ENCODE measurements around the gene PRTG. TPM values are rescaled to one million over a fixed set of nuclear protein-coding genes. Genes with fewer than 3 reads are reported as not detected.

PRTG gene
- total and polyA plus RNA-seq, 10 of the 15 experiments (the other 5 are each of a cell fraction or from before 2014, with no cell fraction given), result under 0.01 to 0.25 TPM; not detected in 8

DNA sequence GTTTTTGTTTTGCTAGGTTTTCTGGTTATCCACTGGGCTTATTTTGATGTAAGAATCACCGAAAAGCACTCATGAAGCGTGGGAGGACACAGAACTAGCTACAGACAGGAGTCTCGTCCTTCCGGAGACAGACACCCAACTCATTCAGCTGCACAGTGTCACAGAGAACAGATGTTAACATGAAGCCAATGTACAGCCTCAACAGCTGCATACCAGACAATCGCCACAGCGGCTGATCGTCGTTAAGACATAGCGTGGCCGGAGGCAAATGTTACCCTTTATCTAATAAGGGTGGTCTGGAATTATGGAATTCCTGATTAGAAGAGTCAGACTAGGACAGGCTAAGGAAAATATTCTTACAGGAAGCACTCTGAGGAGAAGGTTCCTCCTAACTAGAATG, 153.7 kb downstream of the PRTG start:
- Histone ChIP-seq H3K27me3 (replicated peaks in 1 of 2; ENCODE audit: control insufficient read depth in 2 of 2, insufficient read depth in 2 of 2, low read length in 1 of 2) (peaks cover 1 to 26% of the 10 kb centered on the region in 2 experiments), H3K9me3 (replicated peaks; ENCODE audit: control insufficient read depth, insufficient read depth, low read length) (no peaks in the 10 kb centered on the region; the same call in 2 of the 3 replicates), H3K79me2 (ENCODE audit: control insufficient read depth, insufficient read depth, low read length) (no peaks in the 10 kb centered on the region), H3K9ac (ENCODE audit: control insufficient read depth, insufficient read depth, low read length) (no peak overlapping the region), H2AFZ (ENCODE audit: control insufficient read depth, low read depth, low read length) (no peak overlapping the region), H3K4me3 (no peak overlapping the region), H3K27ac (ENCODE audit: control insufficient read depth, insufficient read depth) (no peak overlapping the region), H3K36me3 (ENCODE audit: control insufficient read depth in 2 of 2, insufficient read depth in 2 of 2, low read length in 1 of 2) (no peaks in the 10 kb centered on the region), H3K4me1 (ENCODE audit: control insufficient read depth, insufficient read depth, low read length) (no peaks in the 10 kb centered on the region), H4K20me1 (ENCODE audit: control insufficient read depth, insufficient read depth) (no peaks in the 10 kb centered on the region), H3K4me2 (ENCODE audit: control insufficient read depth, insufficient read depth) (no peak overlapping the region)
- 97% methylated on average over 10 of the region's 10 CpGs for WGBS (ENCODE audit: insufficient coverage, insufficient replicate concordance, low lambda C conversion rate, missing lambda C conversion rate)
- no peak for FAIRE-seq
- POLR2A ChIA-PET, result no interaction called here
- DNase-seq (ENCODE audit: low read depth, low spot score), result no peak
- RAD21 ChIA-PET (ENCODE audit: unreplicated experiment), result no interaction called here
- SMC1A ChIA-PET (ENCODE audit: uncharacterized antibody, unreplicated experiment), result no interaction called here
- intact Hi-C loops (cut with micrococcal nuclease; ENCODE audit: unreplicated experiment), result no loop called here
- CTCF ChIA-PET, result no interaction called here
- no TSS peak for BruUV-seq (replicated peaks)
- in situ Hi-C loops (cut with MboI), result no loop called here
- ATAC-seq, result no peak
- no peak for TF ChIP-seq ZNF622 (IDR thresholded peaks at IDR 0.05)
- no peak for TF ChIP-seq MTA2 (IDR thresholded peaks at IDR 0.05; ENCODE audit: low read depth)
- TF ChIP-seq, protein P1, sequence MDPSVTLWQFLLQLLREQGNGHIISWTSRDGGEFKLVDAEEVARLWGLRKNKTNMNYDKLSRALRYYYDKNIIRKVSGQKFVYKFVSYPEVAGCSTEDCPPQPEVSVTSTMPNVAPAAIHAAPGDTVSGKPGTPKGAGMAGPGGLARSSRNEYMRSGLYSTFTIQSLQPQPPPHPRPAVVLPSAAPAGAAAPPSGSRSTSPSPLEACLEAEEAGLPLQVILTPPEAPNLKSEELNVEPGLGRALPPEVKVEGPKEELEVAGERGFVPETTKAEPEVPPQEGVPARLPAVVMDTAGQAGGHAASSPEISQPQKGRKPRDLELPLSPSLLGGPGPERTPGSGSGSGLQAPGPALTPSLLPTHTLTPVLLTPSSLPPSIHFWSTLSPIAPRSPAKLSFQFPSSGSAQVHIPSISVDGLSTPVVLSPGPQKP (IDR thresholded peaks at IDR 0.05; ENCODE audit: low read depth, low read length), result no peak
- TF ChIP-seq YBX1 (IDR thresholded peaks at IDR 0.05), result no peak
- TF ChIP-seq, protein P2, sequence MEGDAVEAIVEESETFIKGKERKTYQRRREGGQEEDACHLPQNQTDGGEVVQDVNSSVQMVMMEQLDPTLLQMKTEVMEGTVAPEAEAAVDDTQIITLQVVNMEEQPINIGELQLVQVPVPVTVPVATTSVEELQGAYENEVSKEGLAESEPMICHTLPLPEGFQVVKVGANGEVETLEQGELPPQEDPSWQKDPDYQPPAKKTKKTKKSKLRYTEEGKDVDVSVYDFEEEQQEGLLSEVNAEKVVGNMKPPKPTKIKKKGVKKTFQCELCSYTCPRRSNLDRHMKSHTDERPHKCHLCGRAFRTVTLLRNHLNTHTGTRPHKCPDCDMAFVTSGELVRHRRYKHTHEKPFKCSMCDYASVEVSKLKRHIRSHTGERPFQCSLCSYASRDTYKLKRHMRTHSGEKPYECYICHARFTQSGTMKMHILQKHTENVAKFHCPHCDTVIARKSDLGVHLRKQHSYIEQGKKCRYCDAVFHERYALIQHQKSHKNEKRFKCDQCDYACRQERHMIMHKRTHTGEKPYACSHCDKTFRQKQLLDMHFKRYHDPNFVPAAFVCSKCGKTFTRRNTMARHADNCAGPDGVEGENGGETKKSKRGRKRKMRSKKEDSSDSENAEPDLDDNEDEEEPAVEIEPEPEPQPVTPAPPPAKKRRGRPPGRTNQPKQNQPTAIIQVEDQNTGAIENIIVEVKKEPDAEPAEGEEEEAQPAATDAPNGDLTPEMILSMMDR (IDR thresholded peaks at IDR 0.05 in 2 of 3, conservative IDR thresholded peaks at IDR 0.05 in 1 of 3; ENCODE audit: control insufficient read depth in 2 of 3, extremely low read depth in 1 of 3, insufficient read depth in 1 of 3, low read depth in 3 of 3, low read length in 3 of 3), result no peak
- TF ChIP-seq MXI1 (IDR thresholded peaks at IDR 0.05; ENCODE audit: low read depth, low read length), result no peak
- TF ChIP-seq SMAD1 (IDR thresholded peaks at IDR 0.05; ENCODE audit: low read depth, partially characterized antibody), result no peak
- TF ChIP-seq, protein P3, sequence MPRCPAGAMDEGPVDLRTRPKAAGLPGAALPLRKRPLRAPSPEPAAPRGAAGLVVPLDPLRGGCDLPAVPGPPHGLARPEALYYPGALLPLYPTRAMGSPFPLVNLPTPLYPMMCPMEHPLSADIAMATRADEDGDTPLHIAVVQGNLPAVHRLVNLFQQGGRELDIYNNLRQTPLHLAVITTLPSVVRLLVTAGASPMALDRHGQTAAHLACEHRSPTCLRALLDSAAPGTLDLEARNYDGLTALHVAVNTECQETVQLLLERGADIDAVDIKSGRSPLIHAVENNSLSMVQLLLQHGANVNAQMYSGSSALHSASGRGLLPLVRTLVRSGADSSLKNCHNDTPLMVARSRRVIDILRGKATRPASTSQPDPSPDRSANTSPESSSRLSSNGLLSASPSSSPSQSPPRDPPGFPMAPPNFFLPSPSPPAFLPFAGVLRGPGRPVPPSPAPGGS (IDR thresholded peaks at IDR 0.05; ENCODE audit: borderline replicate concordance, insufficient read depth, low read depth, low read length, poor library complexity, severe bottlenecking), result no peak
- TF ChIP-seq CHD4 (IDR thresholded peaks at IDR 0.05), result no peak
